ENCODE data around the gene RCOR1. TPM values are rescaled to one million over a fixed set of nuclear protein-coding genes. Genes with fewer than 3 reads are reported as not detected.

RCOR1 gene
- total RNA-seq, 2 experiments from 2014 or later: 16.1 to 16.2 TPM

- no peak for ATAC-seq
- Mint-ChIP-seq H3K4me3 (no peak overlapping the region), H3K27ac (no peak overlapping the region), H3K27me3 (no peaks in the 10 kb centered on the region), H3K36me3 (ENCODE audit: low read depth) (no peaks in the 10 kb centered on the region), H3K9me3 (no peaks in the 10 kb centered on the region), H3K4me1 (ENCODE audit: low read depth) (no peaks in the 10 kb centered on the region)
- TF ChIP-seq CTCF (IDR thresholded peaks at IDR 0.05): no peak
- no peak for DNase-seq
- intact Hi-C loops (cut with micrococcal nuclease): no loop called here
- ChIA-PET POLR2A (no interaction called here), CTCF (interaction anchor here (1.2 to 2.7 kb wide), 2 partner anchors 9 to 60 kb away, joined by 3 to 12 read pairs; no protein-coding TSS in a partner anchor)
These were observed 7.3 kb upstream of the RCOR1 start for GRCh38 chr14:102584871-102585869.

- H3K27me3 Mint-ChIP-seq: no peaks in the 10 kb centered on the region
- intact Hi-C loops (cut with micrococcal nuclease): no loop called here
- no peak for ATAC-seq
- H3K4me3 Mint-ChIP-seq: no peak overlapping the region
- no peak for TF ChIP-seq CTCF (IDR thresholded peaks at IDR 0.05)
- CTCF ChIA-PET: interaction anchor here (1.2 to 2.7 kb wide), 2 partner anchors 8 to 12 kb away, joined by 4 to 12 read pairs; no protein-coding TSS in a partner anchor
- DNase-seq: no peak
- POLR2A ChIA-PET: no interaction called here
- H3K4me1 Mint-ChIP-seq (ENCODE audit: low read depth): peaks cover 6% of the 10 kb centered on the region
- H3K9me3 Mint-ChIP-seq: no peaks in the 10 kb centered on the region
- H3K36me3 Mint-ChIP-seq (ENCODE audit: low read depth): no peaks in the 10 kb centered on the region
- no peak overlapping the region for H3K27ac Mint-ChIP-seq
These were observed 5.9 kb upstream of the RCOR1 start for GRCh38 chr14:102586420-102587104.

GRCh38 chr14:102588821-102589220 lies 3.6 kb upstream of the RCOR1 start:
- no peak for TF ChIP-seq CTCF (IDR thresholded peaks at IDR 0.05)
- no peak overlapping the region for H3K27ac Mint-ChIP-seq
- H3K4me3 Mint-ChIP-seq: no peak overlapping the region
- DNase-seq: no peak
- H3K27me3 Mint-ChIP-seq: no peaks in the 10 kb centered on the region
- intact Hi-C loops (cut with micrococcal nuclease): no loop called here
- no peak for ATAC-seq
- no peaks in the 10 kb centered on the region for H3K36me3 Mint-ChIP-seq (ENCODE audit: low read depth)
- ChIA-PET CTCF (no interaction called here), POLR2A (interaction anchor here (0.6 kb wide), 1 partner anchor 180 kb away, joined by 3 read pairs; no protein-coding TSS in a partner anchor)
- no peaks in the 10 kb centered on the region for H3K9me3 Mint-ChIP-seq
- peaks cover 9% of the 10 kb centered on the region for H3K4me1 Mint-ChIP-seq (ENCODE audit: low read depth)

- Mint-ChIP-seq H3K27ac (no peak overlapping the region), H3K36me3 (ENCODE audit: low read depth) (peaks cover 5% of the 10 kb centered on the region), H3K4me3 (no peak overlapping the region), H3K9me3 (no peaks in the 10 kb centered on the region), H3K4me1 (ENCODE audit: low read depth) (peaks cover 19% of the 10 kb centered on the region), H3K27me3 (no peaks in the 10 kb centered on the region)
- ChIA-PET CTCF (no interaction called here), POLR2A (interaction anchor here (2.1 kb wide), 1 partner anchor 33 kb away, joined by 5 read pairs; no protein-coding TSS in a partner anchor)
- no peak for TF ChIP-seq CTCF (IDR thresholded peaks at IDR 0.05)
- DNase-seq (no peak), ATAC-seq (no peak)
- intact Hi-C loops (cut with micrococcal nuclease): loop anchor here (5.0 kb wide), 1 partner anchor 63 kb away; no protein-coding TSS in a partner anchor
These were observed 2.6 kb upstream of the RCOR1 start for GRCh38 chr14:102589761-102590290.
